Smooth muscle cell (in vitro differentiated cells): ENCODE results near the gene TMEM63C. TPM values are rescaled to one million over a fixed set of nuclear protein-coding genes. Genes with fewer than 3 reads are reported as not detected.
"Not testable (repeated sequence)": the region's sequence is repeated elsewhere in the genome, so short reads cannot be mapped to it uniquely, and the experiment has no call there.

Experiments
- DNase-seq: peaks from one replicate; lab custom pipeline; 2025; ENCODE audit not compliant: unreplicated experiment; lab: John Stamatoyannopoulos, UW
- H2AFZ ChIP-seq: fragments of 200-600 bp; sonication (generic); 2 replicates; pipeline ENCODE4 v1.6.0; 2016; ENCODE audit warnings: antibody characterized with exemption, low read depth, mild to moderate bottlenecking
- H3F3A ChIP-seq: fragments of 200-600 bp; sonication (generic); 2 replicates; pipeline ENCODE4 v1.6.0; 2017; ENCODE audit warnings: antibody characterized with exemption, low read depth
- H3K27ac ChIP-seq: fragments of 200-600 bp; sonication (generic); 2 replicates; pipeline ENCODE4 v1.5.1; 2016; ENCODE audit warnings: low read depth, mild to moderate bottlenecking
- H3K27me3 ChIP-seq: fragments of 200-600 bp; sonication (generic); 2 replicates; pipeline ENCODE4 v1.6.1; 2016; ENCODE audit warnings: low read depth, mild to moderate bottlenecking
- H3K36me3 ChIP-seq: fragments of 200-600 bp; sonication (generic); 2 replicates; pipeline ENCODE4 v1.5.1; 2016; ENCODE audit warnings: low read depth
- H3K4me1 ChIP-seq: fragments of 200-600 bp; sonication (generic); 2 replicates; pipeline ENCODE4 v1.5.1; 2016; ENCODE audit warnings: low read depth
- H3K4me2 ChIP-seq: fragments of 200-600 bp; sonication (generic); 2 replicates; pipeline ENCODE4 v1.6.0; 2016; ENCODE audit warnings: mild to moderate bottlenecking
- H3K4me3 ChIP-seq: fragments of 200-600 bp; sonication (generic); 2 replicates; pipeline ENCODE4 v1.5.1; 2016; ENCODE audit warnings: mild to moderate bottlenecking
- H3K79me2 ChIP-seq: fragments of 200-600 bp; sonication (generic); 2 replicates; pipeline ENCODE4 v1.6.0; 2016; ENCODE audit warnings: low read depth, mild to moderate bottlenecking
- H3K9ac ChIP-seq: fragments of 200-600 bp; sonication (generic); 2 replicates; pipeline ENCODE4 v1.6.0; 2016; ENCODE audit warnings: low read depth
- H3K9me3 ChIP-seq: fragments of 200-600 bp; sonication (generic); replicated peaks from 2 replicates; pipeline ENCODE4 v1.5.1; 2016; ENCODE audit warnings: low read depth
- H4K20me1 ChIP-seq: fragments of 200-600 bp; sonication (generic); 2 replicates; pipeline ENCODE4 v1.6.0; 2016; ENCODE audit warnings: low read depth
- WGBS: methylation state at CpG from one replicate; pipeline ENCODE4 v1.1.7; 2016; ENCODE audit warnings: low lambda C conversion rate; 5-methylcytosine and 5-hydroxymethylcytosine counted together
- polyA plus RNA-seq: library from polyadenylated mRNA; unstranded; fragments of >200 nt; fragmentation: Nextera tagmentation; extraction: Ambion mirVana; gene quantifications from 2 replicates; pipeline ENCODE4 v1.2.1, GENCODE V29; 2016
- total RNA-seq: library from RNA; depleted of rRNA; stranded (reverse); fragments of >200 nt; gene quantifications from 2 replicates; pipeline ENCODE4 v1.2.3, GENCODE V29; 2014
- TF ChIP-seq, protein P1 (sequence below): fragments of 200-600 bp; sonication (generic); IDR thresholded peaks from 2 replicates; pipeline ENCODE4 v1.5.1; 2017; ENCODE audit warnings: borderline replicate concordance, mild to moderate bottlenecking, antibody characterized with exemption; ENCODE audit not compliant: insufficient read depth, poor library complexity, severe bottlenecking

TMEM63C gene
- total and polyA plus RNA-seq, 2 experiments from 2014 or later = 4.3 to 7.7 TPM

DNA sequence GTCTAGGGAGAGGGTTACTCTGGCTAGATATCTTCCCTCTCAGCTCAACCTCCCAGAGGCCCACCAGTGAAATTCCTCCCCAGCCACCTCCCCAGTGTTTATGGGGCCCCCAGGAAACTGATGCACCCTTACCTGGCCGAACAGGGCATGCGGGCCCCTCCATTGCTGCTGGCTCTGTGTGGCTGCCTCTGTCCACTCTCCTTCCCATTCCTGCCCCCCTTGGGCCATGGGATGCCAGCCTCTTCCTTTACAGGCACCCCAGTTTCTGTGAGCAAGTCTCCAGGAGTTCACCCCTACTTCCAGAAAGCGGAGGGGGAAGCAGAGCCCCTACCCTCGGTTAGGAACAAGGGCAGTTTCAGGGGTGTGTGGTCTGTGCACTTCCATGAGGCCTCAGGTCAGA, 20.6 kb upstream of the TMEM63C start:
- no peak for DNase-seq
- no peak overlapping the region for H3K4me2 ChIP-seq
- H3K4me1 ChIP-seq = peaks cover 12% of the 10 kb centered on the region
- no peaks in the 10 kb centered on the region for H4K20me1 ChIP-seq
- 88% methylated on average over 4 of the region's 4 CpGs for WGBS
- no peaks in the 10 kb centered on the region for H3K9me3 ChIP-seq
- no peaks in the 10 kb centered on the region for H3K36me3 ChIP-seq
- TF ChIP-seq, protein P1, sequence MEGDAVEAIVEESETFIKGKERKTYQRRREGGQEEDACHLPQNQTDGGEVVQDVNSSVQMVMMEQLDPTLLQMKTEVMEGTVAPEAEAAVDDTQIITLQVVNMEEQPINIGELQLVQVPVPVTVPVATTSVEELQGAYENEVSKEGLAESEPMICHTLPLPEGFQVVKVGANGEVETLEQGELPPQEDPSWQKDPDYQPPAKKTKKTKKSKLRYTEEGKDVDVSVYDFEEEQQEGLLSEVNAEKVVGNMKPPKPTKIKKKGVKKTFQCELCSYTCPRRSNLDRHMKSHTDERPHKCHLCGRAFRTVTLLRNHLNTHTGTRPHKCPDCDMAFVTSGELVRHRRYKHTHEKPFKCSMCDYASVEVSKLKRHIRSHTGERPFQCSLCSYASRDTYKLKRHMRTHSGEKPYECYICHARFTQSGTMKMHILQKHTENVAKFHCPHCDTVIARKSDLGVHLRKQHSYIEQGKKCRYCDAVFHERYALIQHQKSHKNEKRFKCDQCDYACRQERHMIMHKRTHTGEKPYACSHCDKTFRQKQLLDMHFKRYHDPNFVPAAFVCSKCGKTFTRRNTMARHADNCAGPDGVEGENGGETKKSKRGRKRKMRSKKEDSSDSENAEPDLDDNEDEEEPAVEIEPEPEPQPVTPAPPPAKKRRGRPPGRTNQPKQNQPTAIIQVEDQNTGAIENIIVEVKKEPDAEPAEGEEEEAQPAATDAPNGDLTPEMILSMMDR = no peak
- H2AFZ ChIP-seq = no peak overlapping the region
- H3K27ac ChIP-seq = no peak overlapping the region
- H3K79me2 ChIP-seq = no peaks in the 10 kb centered on the region
- H3F3A ChIP-seq = no peaks in the 10 kb centered on the region
- no peaks in the 10 kb centered on the region for H3K27me3 ChIP-seq
- no peak overlapping the region for H3K9ac ChIP-seq
- no peak overlapping the region for H3K4me3 ChIP-seq

DNA sequence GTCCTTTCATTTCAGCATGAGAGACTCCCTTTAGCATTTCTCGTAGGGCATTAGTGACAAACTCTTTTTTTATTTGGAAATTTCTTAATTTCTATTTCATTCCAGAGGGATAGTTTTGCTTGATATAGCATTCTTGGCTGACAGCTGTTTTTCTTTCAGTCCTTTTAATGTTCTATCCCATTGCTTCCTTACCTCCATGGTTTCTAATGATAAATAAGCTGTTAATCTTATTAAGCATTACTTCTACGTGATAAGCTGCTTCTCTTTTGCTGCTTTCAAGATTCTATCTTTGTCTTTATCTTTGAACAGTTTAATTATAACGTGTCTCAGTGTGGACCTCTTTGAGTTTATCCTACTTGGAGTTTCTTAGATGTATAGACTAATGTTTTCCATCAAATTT, 11.6 kb upstream of the TMEM63C start:
- Histone ChIP-seq H3F3A (no peaks in the 10 kb centered on the region), H3K27me3 (no peaks in the 10 kb centered on the region), H3K4me2 (no peak overlapping the region), H4K20me1 (no peaks in the 10 kb centered on the region), H3K27ac (no peak overlapping the region), H3K9ac (no peak overlapping the region), H3K9me3 (peaks cover 4% of the 10 kb centered on the region), H3K36me3 (no peaks in the 10 kb centered on the region), H3K79me2 (no peaks in the 10 kb centered on the region), H2AFZ (no peak overlapping the region), H3K4me1 (no peaks in the 10 kb centered on the region), H3K4me3 (no peak overlapping the region)
- no peak for DNase-seq
- 62% methylated on average over 3 of the region's 3 CpGs for WGBS
- TF ChIP-seq, protein P1 = no peak

DNA sequence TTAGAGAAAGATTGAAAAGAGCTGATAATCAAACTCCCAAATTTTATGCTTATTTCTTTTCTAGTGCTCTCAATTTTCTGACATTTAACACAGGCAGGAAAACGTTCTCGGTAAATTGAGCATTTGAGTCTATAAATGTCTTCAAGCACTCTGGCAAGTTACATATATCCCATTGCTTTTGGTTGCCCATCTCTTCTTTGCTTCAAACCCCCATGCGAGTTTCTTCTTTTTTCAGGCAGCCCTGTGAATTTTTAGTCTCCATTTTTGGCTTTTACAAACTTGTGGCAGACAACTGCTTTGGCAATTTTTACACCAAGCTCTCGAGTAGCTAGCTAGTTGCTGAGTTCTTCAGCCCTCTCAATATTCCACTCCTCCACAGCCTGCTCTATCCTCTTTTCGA, 8.7 kb upstream of the TMEM63C start:
- H4K20me1 ChIP-seq = no peaks in the 10 kb centered on the region
- no peaks in the 10 kb centered on the region for H3F3A ChIP-seq
- H3K9ac ChIP-seq = no peak overlapping the region
- no peaks in the 10 kb centered on the region for H3K36me3 ChIP-seq
- H3K4me1 ChIP-seq = no peaks in the 10 kb centered on the region
- no peak overlapping the region for H3K27ac ChIP-seq
- WGBS = 91% methylated on average over 5 of the region's 5 CpGs
- no peak overlapping the region for H3K4me2 ChIP-seq
- DNase-seq = no peak
- no peaks in the 10 kb centered on the region for H3K27me3 ChIP-seq
- TF ChIP-seq, protein P1 = no peak
- H3K79me2 ChIP-seq = no peaks in the 10 kb centered on the region
- peaks cover 4% of the 10 kb centered on the region for H3K9me3 ChIP-seq
- H3K4me3 ChIP-seq = no peak overlapping the region
- no peak overlapping the region for H2AFZ ChIP-seq

DNA sequence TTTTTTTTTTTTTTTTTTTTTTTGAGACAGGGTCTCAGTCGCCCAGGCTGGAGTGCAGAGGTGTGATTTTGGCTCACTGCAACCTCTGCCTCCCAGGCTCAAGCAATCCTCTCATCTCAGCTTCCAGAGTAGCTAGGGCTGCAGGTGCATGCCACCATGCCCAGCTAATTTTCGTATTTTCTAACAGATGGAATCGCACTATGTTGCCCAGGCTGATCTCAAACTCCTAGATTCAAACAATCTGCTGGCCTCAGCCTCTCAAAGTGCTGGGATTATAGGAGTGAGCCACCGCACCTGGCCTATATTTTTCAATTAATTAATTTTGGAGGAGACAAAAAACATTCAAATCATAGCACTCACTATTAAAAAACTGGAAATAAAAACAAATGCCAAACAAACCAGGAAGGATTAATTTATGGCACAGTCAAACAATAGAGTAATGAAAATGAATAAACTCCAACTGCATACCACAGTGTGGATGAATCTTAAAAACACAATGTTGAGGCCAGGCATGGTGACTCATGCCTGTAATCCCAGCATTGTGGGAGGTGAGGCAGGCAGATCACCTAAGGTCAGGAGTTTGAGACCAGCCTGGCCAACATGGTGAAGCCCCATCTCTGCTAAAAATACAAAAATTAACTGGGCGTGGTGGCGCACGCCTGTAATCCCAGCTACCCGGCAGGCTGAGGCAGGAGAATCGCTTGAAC, 7.5 kb upstream of the TMEM63C start:
- H3K27me3 ChIP-seq, H2AFZ ChIP-seq, H3K36me3 ChIP-seq, H3K4me2 ChIP-seq, H3K9ac ChIP-seq, H3K9me3 ChIP-seq, H4K20me1 ChIP-seq, H3K4me1 ChIP-seq, H3K4me3 ChIP-seq, DNase-seq, H3F3A ChIP-seq, H3K79me2 ChIP-seq, H3K27ac ChIP-seq: not testable (repeated sequence)
- WGBS = 85% methylated on average over 9 of the region's 9 CpGs
